KOPT-K1 (cell line): ENCODE data around the gene PCDHGC4.

Experiments used
- H3K27ac ChIP-seq: fragments of 200-600 bp; sonication (generic); 2 replicates; pipeline ENCODE4 v1.5.1; 2016; ENCODE audit warnings: antibody characterized with exemption, mild to moderate bottlenecking, low read depth, low read length; ENCODE audit not compliant: poor library complexity, severe bottlenecking
- H3K36me3 ChIP-seq: fragments of 200-600 bp; sonication (generic); 2 replicates; pipeline ENCODE4 v1.5.1; 2017; ENCODE audit warnings: antibody characterized with exemption, mild to moderate bottlenecking, low read length, moderate library complexity; ENCODE audit not compliant: insufficient read depth
- H3K9me3 ChIP-seq: fragments of 200-600 bp; sonication (generic); 2 replicates; pipeline ENCODE4 v1.5.1; 2017; ENCODE audit warnings: antibody characterized with exemption, low read length, mild to moderate bottlenecking; ENCODE audit not compliant: insufficient read depth, poor library complexity, severe bottlenecking

PCDHGC4 gene

DNA sequence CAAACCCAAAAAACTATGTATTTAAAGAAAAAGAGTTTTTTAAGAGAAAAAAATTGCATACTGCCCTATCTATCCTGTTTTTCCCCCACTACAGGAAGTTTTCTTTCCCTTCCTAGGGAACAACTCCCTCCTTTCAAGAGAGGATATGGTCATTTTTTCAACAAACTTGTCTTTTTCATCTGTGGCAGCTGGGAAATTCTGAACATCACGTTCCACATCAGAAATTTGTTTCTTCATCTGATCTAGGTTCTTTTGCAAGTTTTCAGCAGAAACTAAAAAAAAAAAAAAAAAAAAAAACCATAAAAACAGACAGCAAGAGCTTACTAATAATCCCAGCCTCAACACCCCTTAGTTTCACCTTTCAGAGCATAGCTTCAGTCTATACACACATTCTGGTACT is 42.6 kb downstream of the PCDHGC4 start:
- H3K27ac ChIP-seq = no peak overlapping the region

GRCh38 chr5:141528291-141528984 is 43.6 kb downstream of the PCDHGC4 start:
- no peak overlapping the region for H3K27ac ChIP-seq
- no peaks in the 10 kb centered on the region for H3K9me3 ChIP-seq
- H3K36me3 ChIP-seq = peaks cover 100% of the 10 kb centered on the region

More for the DNA sequence above, 42.6 kb downstream of the PCDHGC4 start:
- H3K9me3 ChIP-seq = no peaks in the 10 kb centered on the region
- H3K36me3 ChIP-seq = peaks cover 100% of the 10 kb centered on the region

DNA sequence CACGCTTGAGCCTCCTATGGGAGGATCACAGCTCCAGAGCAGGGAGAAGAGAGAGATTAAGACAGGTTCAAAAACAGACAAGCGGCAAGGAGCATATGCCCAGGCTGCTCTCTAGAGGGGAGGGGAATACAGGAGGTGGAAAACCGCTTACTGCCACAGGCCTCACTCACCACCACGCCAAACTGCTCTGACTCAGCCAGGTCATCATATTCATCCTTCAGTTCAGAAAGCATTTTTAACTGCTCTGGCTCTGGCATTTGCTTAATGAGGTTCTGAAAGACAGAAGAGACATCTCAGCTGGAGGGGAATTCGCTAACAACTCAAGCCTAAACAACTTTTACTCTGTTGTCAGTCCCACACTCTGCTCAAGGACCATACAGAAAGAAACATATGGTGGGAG is 44.2 kb downstream of the PCDHGC4 start:
- Histone ChIP-seq H3K36me3 (peaks cover 100% of the 10 kb centered on the region), H3K9me3 (no peaks in the 10 kb centered on the region), H3K27ac (no peak overlapping the region)

DNA sequence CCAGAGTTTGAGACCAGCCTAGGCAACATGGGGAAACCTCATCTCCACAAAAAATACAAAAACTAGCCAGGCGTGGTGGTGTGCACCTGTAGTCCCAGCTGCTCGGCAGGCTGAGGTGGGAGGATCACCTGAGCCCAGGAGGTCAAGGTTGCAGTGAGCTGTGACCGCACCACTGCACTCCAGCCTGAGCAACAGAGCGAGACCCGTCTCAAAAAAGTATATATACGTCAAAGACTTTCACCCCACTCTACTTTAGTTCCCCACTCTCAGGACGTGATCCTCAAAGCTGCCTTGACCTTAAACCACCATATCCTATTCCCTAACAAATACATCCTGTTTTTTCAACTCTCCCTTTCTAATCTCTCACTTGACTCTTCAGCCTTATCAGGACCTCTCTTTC is 45.0 kb downstream of the PCDHGC4 start:
- H3K36me3 ChIP-seq = peaks cover 100% of the 10 kb centered on the region
- H3K9me3 ChIP-seq = no peaks in the 10 kb centered on the region
- H3K27ac ChIP-seq = no peak overlapping the region

GRCh38 chr5:141532726-141533125 is 47.9 kb downstream of the PCDHGC4 start:
- no peak overlapping the region for H3K27ac ChIP-seq
- peaks cover 98% of the 10 kb centered on the region for H3K36me3 ChIP-seq
- H3K9me3 ChIP-seq = no peaks in the 10 kb centered on the region

DNA sequence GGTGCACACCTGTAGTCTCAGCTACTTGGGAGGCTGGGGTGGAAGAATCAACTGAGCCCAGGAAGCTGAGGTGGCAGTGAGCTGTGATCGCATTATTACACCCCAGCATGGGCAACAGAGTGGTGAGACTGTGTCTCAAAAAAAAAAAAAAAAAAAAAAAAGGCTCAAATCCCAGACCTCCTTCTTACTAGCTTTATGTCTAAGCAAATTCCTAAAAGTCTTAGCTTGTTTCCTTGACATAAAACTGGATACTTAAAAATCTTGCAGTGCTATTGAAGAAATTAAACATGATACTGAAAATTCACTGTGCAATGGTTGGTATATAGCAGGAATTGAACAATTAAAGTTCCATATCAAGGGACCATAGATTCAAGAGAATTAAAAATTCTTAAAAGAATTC is 49.1 kb downstream of the PCDHGC4 start:
- Histone ChIP-seq H3K36me3 (peaks cover 90% of the 10 kb centered on the region), H3K9me3 (no peaks in the 10 kb centered on the region), H3K27ac (no peak overlapping the region)

- no peak overlapping the region for H3K27ac ChIP-seq
- H3K36me3 ChIP-seq = peaks cover 90% of the 10 kb centered on the region
- no peaks in the 10 kb centered on the region for H3K9me3 ChIP-seq
Observed at GRCh38 chr5:141534492-141535213, 49.8 kb downstream of the PCDHGC4 start.
